SIG-M5 treated with dmso at 0.1 percent for 504 hours (cell line): ENCODE measurements around the gene TBC1D21.

Experiments
- DNase-seq: peaks from one replicate; lab custom pipeline; 2025; ENCODE audit not compliant: unreplicated experiment; lab: John Stamatoyannopoulos, UW

TBC1D21 gene, protein sequence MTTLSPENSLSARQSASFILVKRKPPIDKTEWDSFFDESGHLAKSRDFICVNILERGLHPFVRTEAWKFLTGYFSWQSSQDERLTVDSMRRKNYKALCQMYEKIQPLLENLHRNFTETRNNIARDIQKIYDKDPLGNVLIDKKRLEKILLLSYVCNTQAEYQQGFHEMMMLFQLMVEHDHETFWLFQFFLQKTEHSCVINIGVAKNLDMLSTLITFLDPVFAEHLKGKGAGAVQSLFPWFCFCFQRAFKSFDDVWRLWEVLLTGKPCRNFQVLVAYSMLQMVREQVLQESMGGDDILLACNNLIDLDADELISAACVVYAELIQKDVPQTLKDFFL

DNA sequence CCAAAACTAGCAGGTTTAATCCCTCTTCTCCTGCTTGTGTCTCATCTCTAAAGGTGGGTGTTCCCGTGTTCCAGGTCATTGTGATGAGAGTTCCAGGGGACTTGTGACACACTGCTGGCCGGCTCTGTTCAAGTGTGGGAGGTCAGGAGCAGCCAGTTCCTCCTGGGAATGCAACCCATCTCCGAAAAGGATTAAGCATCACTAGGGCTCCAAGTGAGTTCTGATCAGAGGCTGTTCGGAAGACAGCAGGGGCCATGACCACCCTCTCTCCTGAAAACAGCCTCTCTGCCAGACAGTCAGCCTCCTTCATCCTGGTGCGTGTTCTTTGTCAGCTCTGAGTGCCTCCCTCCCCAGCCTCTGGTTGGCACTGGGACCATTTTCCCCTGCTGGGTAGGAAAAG, at the start of gene TBC1D21:
Gene TBC1D21, plus strand, starts transcription at position 109 of the 400 bp plus-strand sequence. Its CDS starts 146 bp downstream, at position 255.
- DNase-seq: no peak

DNA sequence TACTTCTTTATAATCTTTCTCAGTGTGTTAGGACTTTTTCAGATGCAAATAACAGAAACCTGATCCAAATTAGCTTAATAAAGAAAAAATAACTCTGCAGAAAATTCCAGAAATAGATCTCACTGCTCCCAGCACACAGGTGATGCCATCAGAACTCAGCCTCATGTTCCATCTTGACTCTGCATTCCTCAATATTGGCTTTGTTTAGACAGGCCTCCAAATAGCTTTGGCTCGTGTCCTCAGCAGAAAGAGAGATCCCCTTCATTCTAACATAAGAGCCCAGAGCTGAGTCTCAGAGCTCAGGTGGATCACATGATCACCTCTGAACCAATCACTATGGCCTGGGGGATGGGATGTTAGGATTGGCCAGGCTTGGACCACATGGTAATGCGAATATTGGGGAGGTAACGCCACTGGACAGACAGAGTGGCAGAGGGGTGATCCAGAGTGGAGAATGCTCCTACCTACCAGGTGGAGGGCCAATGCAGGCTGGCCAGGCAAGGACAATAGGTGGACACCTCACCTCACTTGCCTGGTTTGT, 46.6 kb upstream of the TBC1D21 start:
- DNase-seq: no peak

DNA sequence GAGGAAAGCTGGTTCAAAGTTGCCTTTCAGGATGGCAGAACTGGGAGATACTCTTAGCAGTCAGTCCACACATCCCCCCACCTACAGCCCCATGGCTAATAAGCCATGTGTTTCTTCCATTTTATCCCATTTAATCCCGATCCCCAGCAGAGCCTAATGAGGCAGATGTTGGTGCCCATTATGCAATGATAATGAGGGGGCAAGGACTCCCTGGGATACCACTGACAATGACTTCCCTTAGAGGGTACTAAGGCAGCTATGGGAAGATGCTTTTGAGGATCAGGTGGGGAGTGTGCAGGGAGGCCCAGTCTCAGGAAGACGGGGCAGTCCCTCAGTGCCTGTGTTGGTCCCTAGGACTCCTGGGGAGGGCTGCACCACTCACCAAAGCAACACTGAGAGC, 43.8 kb upstream of the TBC1D21 start:
- no peak for DNase-seq

DNA sequence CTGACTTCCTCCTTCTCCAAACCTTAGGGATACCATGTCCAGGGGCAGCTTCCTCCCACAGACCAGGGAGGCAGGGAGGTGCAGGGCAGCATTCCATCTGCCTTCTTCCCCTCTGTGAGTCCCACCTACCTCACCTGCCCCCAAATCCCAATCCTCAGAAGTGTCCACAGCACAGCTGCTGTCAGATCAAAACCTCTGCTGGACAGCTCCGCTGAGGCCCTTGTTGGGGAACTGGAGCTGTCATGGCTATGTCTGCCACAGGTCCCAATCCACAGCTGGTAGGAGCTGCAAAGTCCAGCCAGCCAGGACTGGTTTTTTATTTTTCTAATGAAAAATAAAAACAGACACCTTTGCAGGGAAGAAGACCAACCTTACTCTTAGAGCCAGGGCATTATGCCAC, 40.7 kb upstream of the TBC1D21 start:
- no peak for DNase-seq

DNA sequence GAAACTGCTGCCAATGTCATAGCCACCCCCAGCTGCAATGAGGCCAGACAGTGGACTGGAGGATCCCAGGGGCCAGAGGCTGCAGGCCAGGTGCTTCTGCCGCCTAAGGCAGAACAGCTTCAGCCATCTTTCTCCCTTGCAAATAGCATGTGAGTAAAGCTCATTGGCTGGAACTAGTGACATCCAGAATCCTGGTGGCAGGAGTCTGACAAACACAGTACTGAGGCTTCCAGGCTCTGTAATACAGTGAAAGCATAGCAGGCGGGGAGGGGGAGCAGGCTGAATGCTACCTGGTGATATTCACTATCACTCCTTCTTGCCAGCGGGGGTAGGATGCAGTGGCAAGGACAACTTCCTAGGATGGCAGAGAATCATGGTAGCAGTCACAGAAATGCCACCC, 36.5 kb upstream of the TBC1D21 start:
- no peak for DNase-seq

DNA sequence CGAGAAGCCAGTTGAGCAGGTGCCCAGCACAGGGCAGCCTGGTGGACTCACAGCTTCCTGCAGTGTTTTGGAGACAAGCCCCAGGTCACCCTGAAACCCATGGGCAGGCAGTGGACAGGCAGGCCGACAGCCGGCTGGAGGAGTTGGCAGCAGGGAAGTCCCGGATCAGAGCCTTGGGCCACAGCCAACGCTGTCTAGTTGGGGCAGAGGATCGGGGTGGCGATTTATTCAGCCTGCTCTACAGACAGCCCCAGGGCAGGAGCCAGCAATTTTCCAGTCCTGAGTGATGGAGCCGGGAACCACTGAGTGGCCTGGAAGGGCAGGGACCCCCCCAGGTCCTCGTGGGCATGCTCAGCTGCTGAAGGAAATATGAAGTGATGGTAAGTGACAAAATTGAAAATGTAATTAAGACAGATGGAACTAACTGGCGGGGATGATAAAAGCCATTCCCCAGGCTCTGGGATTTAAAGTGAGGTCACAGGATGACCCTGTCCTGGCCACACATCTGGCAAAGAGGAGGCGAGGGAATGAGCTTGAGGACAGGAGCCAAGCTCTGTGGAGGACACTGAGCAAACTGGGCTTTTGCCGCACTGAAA, 34.4 kb upstream of the TBC1D21 start:
- no peak for DNase-seq

DNA sequence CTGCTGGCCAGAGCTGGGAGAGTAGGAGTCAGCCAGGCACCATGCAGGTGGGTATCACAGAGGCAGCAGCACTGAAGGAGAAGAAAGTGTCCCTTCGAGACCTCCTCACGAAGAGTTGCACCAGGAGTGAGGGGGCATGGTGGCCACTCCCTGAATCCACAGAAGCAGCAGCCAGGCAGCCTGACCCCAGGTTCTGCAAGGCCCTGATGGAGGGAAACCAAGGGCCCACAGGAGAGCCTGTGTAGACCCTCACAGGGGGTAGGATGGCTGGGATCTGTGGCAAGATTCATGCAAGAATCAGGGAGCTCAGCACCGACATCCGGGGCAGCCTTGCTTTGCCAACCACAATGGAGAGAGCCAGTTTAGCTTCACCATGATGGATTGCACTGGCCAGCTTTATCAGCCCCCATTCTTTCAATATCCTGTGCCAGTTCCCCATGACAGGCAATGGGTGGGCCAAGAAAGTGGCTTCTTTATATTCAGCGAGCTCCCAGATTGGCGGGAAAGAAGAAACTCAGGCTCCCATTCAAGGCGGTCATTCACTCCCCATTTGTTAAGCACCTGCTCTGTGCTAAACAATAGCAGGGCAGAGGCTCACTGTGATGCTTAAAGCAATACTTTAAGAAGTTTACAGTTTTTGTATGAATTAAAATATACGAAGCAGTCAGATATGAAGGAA, 33.5 kb upstream of the TBC1D21 start:
- no peak for DNase-seq

DNA sequence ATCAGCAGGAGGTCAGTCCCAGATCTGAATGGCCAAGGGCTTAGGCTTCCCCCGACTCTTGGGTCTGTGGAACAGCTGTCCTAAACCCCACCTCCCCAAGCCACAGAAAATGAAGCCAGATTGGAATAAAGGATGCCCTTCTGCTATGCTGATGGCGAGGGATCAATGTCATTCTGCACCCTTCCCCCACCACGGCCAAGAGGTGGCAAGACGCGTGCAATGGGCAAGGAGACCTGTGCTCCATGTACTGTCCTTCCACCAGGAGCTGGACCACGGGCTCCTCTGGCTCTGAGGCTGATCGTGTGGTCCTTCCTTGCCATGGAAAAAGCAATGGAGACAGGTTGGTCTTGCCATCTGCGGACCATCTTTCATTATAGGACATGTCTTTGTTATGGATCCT, 32.6 kb upstream of the TBC1D21 start:
- no peak for DNase-seq

DNA sequence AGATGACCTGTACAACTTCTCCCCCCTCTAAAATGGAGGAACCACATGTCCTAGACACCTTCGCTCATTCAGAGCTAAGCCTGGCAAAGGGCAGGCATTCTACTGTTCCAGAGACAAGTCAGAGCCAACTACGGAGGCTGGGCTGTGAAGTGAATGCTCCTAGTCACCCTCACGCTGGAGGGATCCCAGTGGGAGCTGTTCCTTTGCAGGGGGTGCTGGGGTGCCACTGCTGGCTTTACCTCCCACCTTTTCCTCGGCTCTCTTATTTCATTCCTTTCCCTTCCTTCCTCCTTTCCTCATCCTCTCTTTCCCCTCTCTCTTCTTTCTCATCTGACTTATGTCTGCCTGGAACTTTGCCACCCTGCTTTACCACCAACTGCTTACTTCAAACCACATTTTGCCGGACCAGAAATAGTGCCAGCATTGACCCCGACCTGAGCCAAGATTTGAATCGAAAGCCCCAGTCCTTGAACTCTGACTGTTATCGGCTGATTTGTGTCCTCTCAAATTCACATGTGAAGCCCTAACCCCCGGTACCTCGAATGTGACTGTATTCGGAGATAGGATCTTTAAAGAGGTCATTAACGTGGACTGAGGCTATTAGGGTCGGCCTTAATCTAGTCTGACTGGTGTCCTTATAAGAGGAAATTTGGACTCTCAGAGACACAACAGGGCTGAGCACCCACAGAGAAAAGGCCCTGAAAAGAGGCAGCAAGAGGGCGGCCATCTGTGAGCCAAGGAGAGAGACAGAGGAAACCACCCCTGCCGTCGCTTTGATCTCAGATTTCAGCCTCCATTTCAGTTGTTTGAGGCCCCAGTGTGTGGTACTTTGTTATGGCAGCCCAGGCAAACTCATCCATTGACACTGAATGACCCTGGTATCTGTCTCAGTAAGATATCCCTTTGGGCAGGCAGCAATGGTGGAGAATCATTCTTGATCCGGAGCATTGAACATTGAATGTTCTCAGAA, 31.3 kb upstream of the TBC1D21 start:
- DNase-seq: no peak

DNA sequence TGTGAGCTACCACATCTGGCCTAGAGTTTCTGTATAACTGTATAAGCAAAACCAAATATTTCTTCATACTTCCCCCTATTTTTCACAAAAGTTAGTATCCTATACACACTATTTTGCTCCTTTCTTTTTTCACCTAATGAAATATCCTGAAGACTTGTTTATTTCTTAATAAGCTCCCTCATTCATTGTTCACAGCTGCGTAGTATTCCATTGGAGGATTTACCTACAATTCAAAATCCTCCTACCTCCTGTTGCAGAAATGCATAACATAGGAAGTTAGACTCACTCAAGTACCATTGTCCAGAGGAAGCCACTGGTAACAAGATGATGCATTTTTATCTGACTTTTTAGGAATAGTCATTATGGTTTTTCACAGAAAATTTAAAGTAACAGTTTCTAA, 29.6 kb upstream of the TBC1D21 start:
- no peak for DNase-seq

DNA sequence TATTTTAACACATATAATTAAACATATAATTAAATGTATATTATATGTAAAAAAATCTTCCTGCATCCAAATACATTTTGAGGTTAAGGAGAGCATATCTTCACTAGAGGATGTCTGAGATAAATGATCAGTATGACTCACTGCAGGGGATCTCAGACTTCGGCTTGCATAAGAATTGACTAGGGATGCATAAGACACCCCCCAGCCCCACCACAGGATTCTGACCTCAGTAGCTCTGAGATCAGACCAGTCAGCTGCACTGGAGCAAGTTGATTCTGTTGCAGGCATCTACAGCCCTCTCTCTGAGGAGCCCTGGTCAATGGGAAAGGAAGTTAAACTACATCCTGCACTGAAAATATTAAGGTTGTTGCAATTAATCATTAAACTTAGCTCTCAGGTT, 29.0 kb upstream of the TBC1D21 start:
- no peak for DNase-seq

DNA sequence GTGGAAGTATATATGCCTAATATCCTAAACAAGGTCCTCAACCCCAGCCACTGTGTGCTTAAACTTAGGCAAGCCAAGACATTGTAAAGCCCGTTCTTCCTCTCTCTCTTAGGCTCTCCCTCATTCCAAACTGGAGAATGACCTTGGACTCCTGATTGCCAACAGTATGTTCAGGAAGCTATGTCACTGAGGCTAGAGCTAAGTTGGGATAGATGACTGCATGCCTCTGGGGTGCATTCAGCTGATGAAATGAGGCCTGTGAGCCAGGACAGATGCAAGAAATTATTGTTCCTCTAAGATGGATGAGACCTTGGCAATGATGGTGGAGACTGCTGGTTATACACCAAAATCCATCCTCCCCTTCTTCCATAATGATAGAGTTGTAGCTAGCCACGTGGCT, 27.9 kb upstream of the TBC1D21 start:
- DNase-seq: no peak

DNA sequence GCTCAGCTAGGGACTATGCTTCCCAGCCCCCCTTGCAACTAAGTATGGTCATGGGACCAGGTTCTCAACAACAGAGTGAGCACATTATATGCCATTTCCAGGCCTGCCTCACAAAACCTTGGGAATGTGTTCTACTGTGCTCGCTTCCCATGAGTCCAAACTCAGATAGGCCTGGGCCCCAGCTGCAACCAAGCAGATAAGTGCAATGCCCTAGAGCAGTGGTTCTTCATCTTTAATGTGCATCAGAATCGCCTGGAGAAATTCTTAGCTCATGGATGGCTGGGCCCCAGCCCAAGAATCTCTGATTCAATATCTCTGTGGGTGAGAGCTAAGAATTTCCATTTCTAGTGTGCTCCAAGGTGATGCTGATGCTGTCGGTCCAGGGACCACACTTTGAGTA, 27.5 kb upstream of the TBC1D21 start:
- DNase-seq: no peak

DNA sequence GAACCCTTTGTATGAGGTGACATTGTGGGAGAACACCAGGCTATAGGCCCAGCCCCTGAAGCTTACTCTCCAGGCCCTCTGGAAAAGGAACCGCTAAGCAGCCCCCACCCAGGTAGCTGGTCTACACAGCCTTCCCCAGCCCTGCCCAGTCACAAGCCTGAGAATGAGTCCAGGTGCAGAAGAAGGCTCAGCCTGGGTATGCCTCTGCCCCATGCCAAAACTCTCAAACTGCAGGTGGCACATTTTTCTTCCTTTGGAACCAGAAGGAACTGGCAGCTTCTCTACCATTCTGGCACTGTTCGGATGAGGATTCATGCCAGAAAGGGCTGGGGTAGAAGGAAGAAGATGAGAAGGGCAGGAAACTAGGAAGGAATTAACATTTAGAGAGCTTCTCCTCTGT, 23.7 kb upstream of the TBC1D21 start:
- DNase-seq: no peak

DNA sequence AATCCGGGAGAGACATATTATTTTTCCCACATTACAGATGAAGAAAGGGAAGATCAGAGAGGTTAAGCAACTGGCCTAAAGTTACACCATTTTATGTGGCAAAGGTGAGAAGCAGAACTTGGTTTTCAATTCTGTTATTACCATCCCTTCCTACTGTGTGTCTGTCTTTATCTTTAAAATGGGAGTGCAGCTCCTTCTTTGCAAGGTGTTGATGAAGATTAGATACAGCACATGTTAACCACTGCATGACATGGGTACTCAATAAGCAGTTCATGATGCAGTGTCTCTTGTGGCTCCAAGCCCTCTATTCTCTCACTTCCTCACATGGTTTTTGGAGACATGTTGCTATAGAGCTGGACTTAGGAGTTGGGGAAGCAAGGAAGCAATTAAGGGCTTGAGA, 23.1 kb upstream of the TBC1D21 start:
- no peak for DNase-seq

DNA sequence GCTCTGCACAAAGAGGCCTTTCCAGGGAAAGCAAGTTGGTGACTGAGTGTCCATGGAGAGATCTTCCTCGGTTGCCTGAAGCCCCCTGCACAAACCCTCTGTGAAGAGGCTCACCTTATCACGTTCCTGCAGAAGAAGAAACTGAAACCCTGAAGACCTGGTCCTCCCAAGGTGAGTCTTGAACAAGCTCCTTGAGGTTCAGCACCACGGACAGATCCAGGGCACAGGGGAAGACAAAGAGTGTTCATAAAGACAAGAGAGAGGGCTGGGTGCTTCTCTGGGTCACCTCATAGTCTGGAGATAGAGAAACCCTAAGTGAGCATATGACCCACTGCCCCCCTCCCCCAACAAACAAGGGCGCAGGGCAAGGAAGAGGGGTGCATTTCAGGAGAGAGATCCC, 21.7 kb upstream of the TBC1D21 start:
- DNase-seq: peak; percentile 24

DNA sequence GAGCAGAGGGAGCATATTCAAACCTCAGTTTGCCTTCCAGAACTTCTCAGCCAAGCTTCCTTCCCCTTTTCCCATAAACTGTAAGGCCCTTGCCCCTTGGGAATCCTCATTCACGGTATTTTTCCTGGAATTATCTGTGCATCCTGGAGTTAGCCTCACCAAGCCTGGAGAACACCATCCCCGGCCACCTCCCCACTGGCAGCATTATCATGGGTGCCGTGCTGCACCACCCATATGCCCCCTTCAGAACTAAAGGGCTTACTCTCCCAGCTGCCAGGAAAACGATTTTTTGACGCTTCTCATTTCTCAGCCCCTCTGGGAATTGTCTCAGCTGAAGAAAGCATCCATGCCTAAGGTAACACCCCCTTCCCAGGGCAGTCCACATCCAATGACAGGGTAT, 20.9 kb upstream of the TBC1D21 start:
- no peak for DNase-seq

DNA sequence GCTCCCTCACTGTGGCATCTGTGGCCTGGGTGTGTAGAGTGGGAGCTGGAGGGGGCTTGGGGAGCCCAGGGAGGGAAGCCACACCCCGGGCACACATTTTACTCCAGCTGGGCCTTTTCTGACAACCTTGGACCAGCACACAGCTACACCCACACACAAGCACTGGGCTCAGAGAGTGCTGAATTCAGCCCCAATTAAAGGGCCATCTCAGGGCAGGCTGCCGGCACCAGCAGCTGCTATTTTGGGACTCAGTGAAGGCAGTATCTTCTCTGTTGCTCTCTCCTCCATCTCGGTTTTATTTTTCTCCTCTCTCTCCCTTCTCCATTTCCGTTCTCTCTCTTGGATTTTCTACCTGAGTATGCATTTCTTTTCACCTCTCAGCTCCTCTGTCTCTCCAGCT, 19.1 kb upstream of the TBC1D21 start:
- DNase-seq: no peak

DNA sequence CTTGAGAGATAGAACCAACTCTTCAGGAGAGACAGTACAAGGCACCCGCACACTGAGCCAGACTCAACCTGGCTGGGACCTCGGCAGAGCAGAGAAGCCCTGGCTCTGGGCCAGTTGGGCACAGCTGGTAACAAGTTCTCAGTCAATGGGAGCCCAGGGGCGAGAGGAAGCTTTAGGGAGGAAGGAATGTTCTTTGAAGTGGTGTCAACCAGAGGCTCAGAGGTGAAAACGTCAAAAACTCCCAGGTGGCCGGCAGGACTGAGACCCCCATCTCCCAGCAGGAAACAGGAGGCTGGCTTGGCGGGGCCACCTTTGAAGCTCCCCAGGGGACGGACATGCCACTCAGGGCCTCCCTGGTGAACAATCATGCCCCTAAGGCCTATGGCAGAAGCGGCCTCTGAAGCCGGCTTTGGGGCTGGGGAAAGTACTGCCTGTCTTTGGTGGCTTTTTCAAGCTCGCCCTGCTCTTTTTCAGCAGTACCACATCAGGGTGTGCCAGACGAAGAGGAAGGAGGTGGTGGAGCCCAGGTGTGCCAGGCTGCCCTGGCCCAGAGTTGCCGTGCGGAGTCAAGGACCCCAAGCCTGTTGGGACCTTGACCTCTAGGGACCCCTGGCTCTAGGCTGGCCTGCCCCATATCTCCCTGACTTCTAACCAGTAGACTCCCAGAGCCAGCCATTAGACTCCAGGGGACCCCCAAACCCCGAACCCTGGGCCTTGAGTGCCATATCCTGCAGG, 16.7 kb upstream of the TBC1D21 start:
- DNase-seq: no peak

DNA sequence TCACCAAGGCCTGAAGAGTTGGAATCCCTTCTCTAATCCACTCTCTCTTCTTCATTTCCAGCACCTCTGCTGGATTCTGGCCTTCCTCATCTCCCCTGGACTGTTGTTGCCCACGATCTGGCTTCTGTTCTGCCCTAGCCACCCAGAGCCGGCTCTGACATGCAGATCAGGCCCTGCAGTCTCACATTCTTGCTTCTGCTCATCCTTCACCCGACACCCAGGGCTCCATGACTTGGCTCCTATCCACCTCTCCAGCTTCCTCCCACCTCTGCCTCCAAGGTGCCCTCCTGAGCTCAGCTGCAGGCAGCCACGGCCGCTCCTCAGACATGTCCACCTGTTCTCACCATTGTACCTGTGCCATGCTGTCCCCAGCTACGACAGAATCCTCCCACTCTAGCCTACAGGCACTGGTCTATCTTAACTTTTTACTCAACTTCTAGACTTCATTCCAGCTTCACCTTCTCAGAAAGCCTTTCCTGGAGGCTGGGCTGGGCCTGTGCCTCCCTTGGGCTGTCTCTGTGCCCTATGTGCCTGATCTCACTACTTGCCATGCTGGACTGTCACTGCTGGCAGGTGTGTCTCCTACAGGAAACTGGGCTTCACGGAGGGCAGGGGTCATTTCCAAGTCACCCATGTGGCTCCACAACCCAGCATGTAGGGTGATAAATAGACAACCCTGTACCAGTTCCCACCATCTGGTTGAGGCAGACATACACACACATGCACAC, 16.0 kb upstream of the TBC1D21 start:
- DNase-seq: no peak
